Measurements from ENCODE around the gene DGCR6.

DNA sequence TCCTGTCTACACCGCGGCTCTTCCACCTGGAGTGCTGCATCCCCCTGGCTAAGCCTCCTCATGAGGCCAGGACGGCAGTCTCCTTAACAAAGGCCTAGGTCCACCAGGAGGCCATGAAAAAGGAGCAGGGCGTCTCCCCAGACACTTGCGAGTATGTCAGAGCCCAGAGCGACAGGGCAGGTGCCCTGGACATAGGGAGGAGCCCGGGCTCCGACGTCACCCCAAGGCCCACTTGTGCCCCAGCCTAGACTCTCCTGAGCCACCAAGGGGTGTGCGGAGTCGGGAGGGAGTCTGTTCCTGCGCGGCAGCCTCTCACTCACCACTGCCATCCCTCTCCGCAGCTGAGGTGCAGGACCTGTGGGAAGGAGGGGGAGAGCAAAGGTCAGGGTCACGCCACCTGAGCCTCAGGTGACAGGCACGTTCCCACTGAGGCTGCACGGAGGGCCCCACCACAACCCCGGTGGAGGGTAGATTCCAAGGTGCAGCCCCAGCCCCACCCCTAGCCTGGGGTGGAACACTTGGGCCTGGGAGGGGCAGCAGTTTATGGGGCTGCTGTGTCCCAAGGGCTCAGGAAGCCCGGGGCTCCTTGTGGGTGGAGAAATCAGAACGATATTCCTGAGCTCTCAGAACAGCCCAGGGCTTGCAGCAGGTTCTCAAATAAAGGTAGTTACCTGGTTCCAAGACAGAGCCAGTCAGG lies 19.4 kb downstream of the DGCR6 start:
- TF ChIP-seq CTCF (conservative IDR thresholded peaks at IDR 0.05 in 1 of 2, IDR thresholded peaks at IDR 0.05 in 1 of 2; ENCODE audit: low read depth in 1 of 2, low read length in 2 of 2) (no peak), EZH2 (IDR thresholded peaks at IDR 0.05; ENCODE audit: low read length, missing control alignments) (no peak)

Measured in fibroblast of lung (primary cell).